HEK293 (cell line): ENCODE data around the gene R3HDML.

Experiments used
- CTCF ChIA-PET: fragments of 350-600 bp; formaldehyde crosslinking; extraction: SDS; loops from one replicate; lab custom pipeline; 2021; ENCODE audit warnings: antibody characterized with exemption; lab: Yijun Ruan, JAX
- POLR2A ChIA-PET: fragments of 300-600 bp; formaldehyde crosslinking; extraction: SDS; loops from one replicate; lab custom pipeline; 2020; ENCODE audit warnings: antibody characterized with exemption, inconsistent platforms; lab: Yijun Ruan, JAX
- H3K27ac ChIP-seq: fragments of 200-500 bp; sonication (Bioruptor generic); 2 replicates; pipeline ENCODE4 v1.5.1; 2014; ENCODE audit warnings: low read depth, low read length, control low read depth, inconsistent platforms; ENCODE audit errors: extremely low read depth
- H3K36me3 ChIP-seq, 2 experiments: fragments of 200-500 bp in 1 of 2; sonication (Bioruptor generic) in 1 of 2; 1 replicate in 1 of 2; 2 replicates in 1 of 2; pipeline ENCODE4 v1.5.1; 2014 to 2017; ENCODE audit warnings: inconsistent platforms in 2 of 2, low read length in 2 of 2; ENCODE audit not compliant: control insufficient read depth in 2 of 2, insufficient read depth in 1 of 2
- H3K4me1 ChIP-seq: fragments of 200-500 bp; sonication (Bioruptor generic); 2 replicates; pipeline ENCODE4 v1.5.1; 2014; ENCODE audit warnings: mild to moderate bottlenecking, low read length, inconsistent platforms; ENCODE audit not compliant: control insufficient read depth, insufficient read depth
- H3K4me3 ChIP-seq: 2 replicates; pipeline ENCODE4 v1.5.1; 2011; ENCODE audit warnings: low read depth, mild to moderate bottlenecking, control low read depth, low read length, moderate library complexity
- H3K9me3 ChIP-seq: fragments of 200-500 bp; sonication (Bioruptor generic); 2 replicates; pipeline ENCODE4 v1.5.1; 2014; ENCODE audit warnings: low read depth, low read length, inconsistent platforms; ENCODE audit not compliant: control insufficient read depth, insufficient read depth
- EGR2 ChIP-seq: fragments of 450-650 bp; formaldehyde crosslinking; IDR thresholded peaks from 2 replicates; pipeline ENCODE4 v1.5.1; 2016; ENCODE audit warnings: low read depth, missing biosample characterization, missing genetic modification characterization
- HOXD13 ChIP-seq: sonication (generic); formaldehyde crosslinking; IDR thresholded peaks from 2 replicates; pipeline ENCODE4 v1.8.0; 2022; ENCODE audit warnings: missing genetic modification reagents, borderline replicate concordance
- KLF8 ChIP-seq: fragments of 450-650 bp; formaldehyde crosslinking; IDR thresholded peaks from 2 replicates; pipeline ENCODE4 v1.5.1; 2016; ENCODE audit warnings: missing biosample characterization, missing genetic modification characterization
- RBAK ChIP-seq: fragments of 450-650 bp; formaldehyde crosslinking; IDR thresholded peaks from 2 replicates; pipeline ENCODE4 v1.5.1; 2016; ENCODE audit warnings: missing biosample characterization, missing genetic modification characterization
- SP7 ChIP-seq: fragments of 450-650 bp; formaldehyde crosslinking; IDR thresholded peaks from 2 replicates; pipeline ENCODE4 v1.5.1; 2016; ENCODE audit warnings: missing biosample characterization, missing genetic modification characterization
- ZEB2 ChIP-seq: fragments of 450-650 bp; formaldehyde crosslinking; IDR thresholded peaks from 2 replicates; pipeline ENCODE4 v1.5.1; 2016; ENCODE audit warnings: missing biosample characterization, missing genetic modification characterization
- ZFP69B ChIP-seq: fragments of 450-650 bp; formaldehyde crosslinking; IDR thresholded peaks from 2 replicates; pipeline ENCODE4 v1.5.1; 2016; ENCODE audit warnings: missing biosample characterization, missing genetic modification characterization
- ZNF174 ChIP-seq: fragments of 450-650 bp; formaldehyde crosslinking; IDR thresholded peaks from 2 replicates; pipeline ENCODE4 v1.5.0; 2017; ENCODE audit warnings: missing biosample characterization, mild to moderate bottlenecking, missing genetic modification characterization
- ZNF184 ChIP-seq: fragments of 450-650 bp; IDR thresholded peaks from 2 replicates; pipeline ENCODE4 v1.5.1; 2018; ENCODE audit warnings: missing biosample characterization, mild to moderate bottlenecking, missing genetic modification characterization
- ZNF24 ChIP-seq: fragments of 450-650 bp; formaldehyde crosslinking; IDR thresholded peaks from 2 replicates; pipeline ENCODE4 v1.5.1; 2016; ENCODE audit warnings: missing biosample characterization, missing genetic modification characterization
- ZNF266 ChIP-seq: fragments of 450-650 bp; formaldehyde crosslinking; IDR thresholded peaks from 2 replicates; pipeline ENCODE4 v1.5.1; 2016; ENCODE audit warnings: missing biosample characterization, missing genetic modification characterization, low read depth
- ZNF335 ChIP-seq: fragments of 450-650 bp; formaldehyde crosslinking; conservative IDR thresholded peaks from 2 replicates; pipeline ENCODE4 v1.5.1; 2016; ENCODE audit warnings: missing biosample characterization, missing genetic modification characterization
- ZNF416 ChIP-seq: fragments of 450-650 bp; formaldehyde crosslinking; IDR thresholded peaks from 2 replicates; pipeline ENCODE4 v1.5.1; 2016; ENCODE audit warnings: missing biosample characterization, missing genetic modification characterization
- ZNF426 ChIP-seq: fragments of 450-650 bp; formaldehyde crosslinking; IDR thresholded peaks from 2 replicates; pipeline ENCODE4 v1.5.1; 2017; ENCODE audit warnings: missing biosample characterization, missing genetic modification characterization, mild to moderate bottlenecking, inconsistent platforms, moderate library complexity
- ZNF501 ChIP-seq: fragments of 450-650 bp; formaldehyde crosslinking; IDR thresholded peaks from 2 replicates; pipeline ENCODE4 v1.5.1; 2016; ENCODE audit warnings: missing biosample characterization, missing genetic modification characterization
- ZNF600 ChIP-seq: fragments of 450-650 bp; formaldehyde crosslinking; IDR thresholded peaks from 2 replicates; pipeline ENCODE4 v1.5.1; 2016; ENCODE audit warnings: missing biosample characterization, missing genetic modification characterization
- ZNF791 ChIP-seq: fragments of 450-650 bp; formaldehyde crosslinking; IDR thresholded peaks from 2 replicates; pipeline ENCODE4 v1.5.1; 2016; ENCODE audit warnings: missing biosample characterization, missing genetic modification characterization
- TF ChIP-seq, protein P1 (sequence below): fragments of 450-650 bp; formaldehyde crosslinking; IDR thresholded peaks from 2 replicates; pipeline ENCODE4 v1.5.1; 2016; ENCODE audit warnings: missing biosample characterization, missing genetic modification characterization
- TF ChIP-seq, protein P2 (sequence below): sonication (generic); formaldehyde crosslinking; IDR thresholded peaks from 2 replicates; pipeline ENCODE4 v1.8.1; 2022; ENCODE audit warnings: mild to moderate bottlenecking, moderate library complexity, missing genetic modification reagents
- TF ChIP-seq, protein P3 (sequence below): fragments of 450-650 bp; formaldehyde crosslinking; IDR thresholded peaks from 2 replicates; pipeline ENCODE4 v1.5.1; 2016; ENCODE audit warnings: missing biosample characterization, missing genetic modification characterization
- TF ChIP-seq, protein P4 (sequence below): fragments of 450-650 bp; formaldehyde crosslinking; IDR thresholded peaks from 2 replicates; pipeline ENCODE4 v1.5.1; 2016; ENCODE audit warnings: missing biosample characterization, missing genetic modification characterization
- TF ChIP-seq, protein P5 (sequence below): fragments of 450-650 bp; formaldehyde crosslinking; IDR thresholded peaks from 2 replicates; pipeline ENCODE4; 2016; ENCODE audit warnings: missing biosample characterization, missing genetic modification characterization
- TF ChIP-seq, protein P6 (sequence below): fragments of 450-650 bp; formaldehyde crosslinking; IDR thresholded peaks from 2 replicates; pipeline ENCODE4 v1.5.1; 2016; ENCODE audit warnings: missing biosample characterization, missing genetic modification characterization, low read depth

The R3HDML gene

DNA sequence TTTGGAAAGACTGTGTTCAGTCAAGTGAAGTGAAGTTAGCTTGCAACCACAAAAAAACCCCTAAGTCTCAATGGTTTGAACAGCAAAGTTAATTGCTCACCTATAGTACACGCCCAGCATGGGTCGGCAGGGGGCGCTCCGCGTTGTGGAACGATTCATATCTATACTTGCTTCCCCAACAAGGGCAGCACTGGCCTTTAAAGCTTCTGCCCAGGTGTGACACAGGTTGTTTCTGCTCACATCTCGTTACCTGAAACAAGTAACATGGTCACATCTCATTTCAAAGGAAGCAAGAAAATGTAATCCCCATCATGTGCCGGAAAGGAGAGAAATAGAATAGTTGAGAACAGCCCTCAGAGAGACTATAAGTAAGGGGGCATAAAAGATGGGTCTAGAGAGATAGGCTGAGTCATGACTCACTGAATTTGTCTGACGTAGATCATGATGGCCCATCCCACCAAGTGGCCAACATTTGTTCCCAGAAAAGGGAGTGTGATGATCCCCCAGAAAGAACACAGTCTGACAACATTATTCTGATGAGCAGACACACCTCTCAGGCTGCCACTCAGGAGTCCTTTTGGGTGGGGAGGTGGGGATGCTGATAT, 47.7 kb downstream of the R3HDML start:
- POLR2A ChIA-PET = interaction anchor here (0.6 to 0.7 kb wide), 2 partner anchors 226 to 343 kb away, joined by 3 read pairs; no protein-coding TSS in a partner anchor
- no peaks in the 10 kb centered on the region for H3K9me3 ChIP-seq
- no peak overlapping the region for H3K4me3 ChIP-seq
- H3K27ac ChIP-seq = no peak overlapping the region
- no peaks in the 10 kb centered on the region for H3K36me3 ChIP-seq
- CTCF ChIA-PET = interaction anchor here (0.6 to 8.4 kb wide), 46 partner anchors 9 to 1984 kb away, joined by 3 to 168 read pairs (median 4); partner anchors contain the start of genes FITM2, GDAP1L1 and TTPAL
- no peaks in the 10 kb centered on the region for H3K4me1 ChIP-seq
- no peak for TF ChIP-seq ZNF416 (tag by site-specific recombination)
- TF ChIP-seq, protein P1, sequence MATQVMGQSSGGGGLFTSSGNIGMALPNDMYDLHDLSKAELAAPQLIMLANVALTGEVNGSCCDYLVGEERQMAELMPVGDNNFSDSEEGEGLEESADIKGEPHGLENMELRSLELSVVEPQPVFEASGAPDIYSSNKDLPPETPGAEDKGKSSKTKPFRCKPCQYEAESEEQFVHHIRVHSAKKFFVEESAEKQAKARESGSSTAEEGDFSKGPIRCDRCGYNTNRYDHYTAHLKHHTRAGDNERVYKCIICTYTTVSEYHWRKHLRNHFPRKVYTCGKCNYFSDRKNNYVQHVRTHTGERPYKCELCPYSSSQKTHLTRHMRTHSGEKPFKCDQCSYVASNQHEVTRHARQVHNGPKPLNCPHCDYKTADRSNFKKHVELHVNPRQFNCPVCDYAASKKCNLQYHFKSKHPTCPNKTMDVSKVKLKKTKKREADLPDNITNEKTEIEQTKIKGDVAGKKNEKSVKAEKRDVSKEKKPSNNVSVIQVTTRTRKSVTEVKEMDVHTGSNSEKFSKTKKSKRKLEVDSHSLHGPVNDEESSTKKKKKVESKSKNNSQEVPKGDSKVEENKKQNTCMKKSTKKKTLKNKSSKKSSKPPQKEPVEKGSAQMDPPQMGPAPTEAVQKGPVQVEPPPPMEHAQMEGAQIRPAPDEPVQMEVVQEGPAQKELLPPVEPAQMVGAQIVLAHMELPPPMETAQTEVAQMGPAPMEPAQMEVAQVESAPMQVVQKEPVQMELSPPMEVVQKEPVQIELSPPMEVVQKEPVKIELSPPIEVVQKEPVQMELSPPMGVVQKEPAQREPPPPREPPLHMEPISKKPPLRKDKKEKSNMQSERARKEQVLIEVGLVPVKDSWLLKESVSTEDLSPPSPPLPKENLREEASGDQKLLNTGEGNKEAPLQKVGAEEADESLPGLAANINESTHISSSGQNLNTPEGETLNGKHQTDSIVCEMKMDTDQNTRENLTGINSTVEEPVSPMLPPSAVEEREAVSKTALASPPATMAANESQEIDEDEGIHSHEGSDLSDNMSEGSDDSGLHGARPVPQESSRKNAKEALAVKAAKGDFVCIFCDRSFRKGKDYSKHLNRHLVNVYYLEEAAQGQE = no peak
- no peak for TF ChIP-seq ZNF24 (tag by site-specific recombination)
- no peak for TF ChIP-seq ZNF501 (tag by site-specific recombination)
- TF ChIP-seq ZNF184 = no peak
- TF ChIP-seq ZNF174 = no peak
- TF ChIP-seq RBAK (tag by site-specific recombination) = no peak
- no peak for TF ChIP-seq HOXD13 (CRISPR knock-in tag)
- TF ChIP-seq, protein P2, sequence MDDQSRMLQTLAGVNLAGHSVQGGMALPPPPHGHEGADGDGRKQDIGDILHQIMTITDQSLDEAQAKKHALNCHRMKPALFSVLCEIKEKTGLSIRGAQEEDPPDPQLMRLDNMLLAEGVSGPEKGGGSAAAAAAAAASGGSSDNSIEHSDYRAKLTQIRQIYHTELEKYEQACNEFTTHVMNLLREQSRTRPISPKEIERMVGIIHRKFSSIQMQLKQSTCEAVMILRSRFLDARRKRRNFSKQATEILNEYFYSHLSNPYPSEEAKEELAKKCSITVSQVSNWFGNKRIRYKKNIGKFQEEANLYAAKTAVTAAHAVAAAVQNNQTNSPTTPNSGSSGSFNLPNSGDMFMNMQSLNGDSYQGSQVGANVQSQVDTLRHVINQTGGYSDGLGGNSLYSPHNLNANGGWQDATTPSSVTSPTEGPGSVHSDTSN (CRISPR knock-in tag) = no peak
- no peak for TF ChIP-seq ZNF426 (tag by site-specific recombination)
- no peak for TF ChIP-seq EGR2
- TF ChIP-seq ZEB2 (tag by site-specific recombination) = peak; percentile 75
- TF ChIP-seq, protein P3, sequence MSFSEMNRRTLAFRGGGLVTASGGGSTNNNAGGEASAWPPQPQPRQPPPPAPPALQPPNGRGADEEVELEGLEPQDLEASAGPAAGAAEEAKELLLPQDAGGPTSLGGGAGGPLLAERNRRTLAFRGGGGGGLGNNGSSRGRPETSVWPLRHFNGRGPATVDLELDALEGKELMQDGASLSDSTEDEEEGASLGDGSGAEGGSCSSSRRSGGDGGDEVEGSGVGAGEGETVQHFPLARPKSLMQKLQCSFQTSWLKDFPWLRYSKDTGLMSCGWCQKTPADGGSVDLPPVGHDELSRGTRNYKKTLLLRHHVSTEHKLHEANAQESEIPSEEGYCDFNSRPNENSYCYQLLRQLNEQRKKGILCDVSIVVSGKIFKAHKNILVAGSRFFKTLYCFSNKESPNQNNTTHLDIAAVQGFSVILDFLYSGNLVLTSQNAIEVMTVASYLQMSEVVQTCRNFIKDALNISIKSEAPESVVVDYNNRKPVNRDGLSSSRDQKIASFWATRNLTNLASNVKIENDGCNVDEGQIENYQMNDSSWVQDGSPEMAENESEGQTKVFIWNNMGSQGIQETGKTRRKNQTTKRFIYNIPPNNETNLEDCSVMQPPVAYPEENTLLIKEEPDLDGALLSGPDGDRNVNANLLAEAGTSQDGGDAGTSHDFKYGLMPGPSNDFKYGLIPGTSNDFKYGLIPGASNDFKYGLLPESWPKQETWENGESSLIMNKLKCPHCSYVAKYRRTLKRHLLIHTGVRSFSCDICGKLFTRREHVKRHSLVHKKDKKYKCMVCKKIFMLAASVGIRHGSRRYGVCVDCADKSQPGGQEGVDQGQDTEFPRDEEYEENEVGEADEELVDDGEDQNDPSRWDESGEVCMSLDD = no peak
- peak; percentile 57; the same call in 1 of the 2 replicates for TF ChIP-seq ZNF600
- no peak for TF ChIP-seq ZNF266 (tag by site-specific recombination)
- TF ChIP-seq SP7 (tag by site-specific recombination) = peak; percentile 16; the same call in 1 of the 2 replicates
- TF ChIP-seq KLF8 = peak; percentile 34; the same call in 1 of the 2 replicates
- TF ChIP-seq ZFP69B (tag by site-specific recombination) = no peak
- TF ChIP-seq, protein P4, sequence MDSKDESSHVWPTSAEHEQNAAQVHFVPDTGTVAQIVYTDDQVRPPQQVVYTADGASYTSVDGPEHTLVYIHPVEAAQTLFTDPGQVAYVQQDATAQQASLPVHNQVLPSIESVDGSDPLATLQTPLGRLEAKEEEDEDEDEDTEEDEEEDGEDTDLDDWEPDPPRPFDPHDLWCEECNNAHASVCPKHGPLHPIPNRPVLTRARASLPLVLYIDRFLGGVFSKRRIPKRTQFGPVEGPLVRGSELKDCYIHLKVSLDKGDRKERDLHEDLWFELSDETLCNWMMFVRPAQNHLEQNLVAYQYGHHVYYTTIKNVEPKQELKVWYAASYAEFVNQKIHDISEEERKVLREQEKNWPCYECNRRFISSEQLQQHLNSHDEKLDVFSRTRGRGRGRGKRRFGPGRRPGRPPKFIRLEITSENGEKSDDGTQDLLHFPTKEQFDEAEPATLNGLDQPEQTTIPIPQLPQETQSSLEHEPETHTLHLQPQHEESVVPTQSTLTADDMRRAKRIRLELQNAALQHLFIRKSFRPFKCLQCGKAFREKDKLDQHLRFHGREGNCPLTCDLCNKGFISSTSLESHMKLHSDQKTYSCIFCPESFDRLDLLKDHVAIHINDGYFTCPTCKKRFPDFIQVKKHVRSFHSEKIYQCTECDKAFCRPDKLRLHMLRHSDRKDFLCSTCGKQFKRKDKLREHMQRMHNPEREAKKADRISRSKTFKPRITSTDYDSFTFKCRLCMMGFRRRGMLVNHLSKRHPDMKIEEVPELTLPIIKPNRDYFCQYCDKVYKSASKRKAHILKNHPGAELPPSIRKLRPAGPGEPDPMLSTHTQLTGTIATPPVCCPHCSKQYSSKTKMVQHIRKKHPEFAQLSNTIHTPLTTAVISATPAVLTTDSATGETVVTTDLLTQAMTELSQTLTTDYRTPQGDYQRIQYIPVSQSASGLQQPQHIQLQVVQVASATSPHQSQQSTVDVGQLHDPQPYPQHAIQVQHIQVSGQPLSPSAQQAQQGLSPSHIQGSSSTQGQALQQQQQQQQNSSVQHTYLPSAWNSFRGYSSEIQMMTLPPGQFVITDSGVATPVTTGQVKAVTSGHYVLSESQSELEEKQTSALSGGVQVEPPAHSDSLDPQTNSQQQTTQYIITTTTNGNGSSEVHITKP = peak; percentile 41; the same call in 1 of the 2 replicates
- no peak for TF ChIP-seq ZNF791 (tag by site-specific recombination)
- TF ChIP-seq ZNF335 = no peak
- TF ChIP-seq, protein P5, sequence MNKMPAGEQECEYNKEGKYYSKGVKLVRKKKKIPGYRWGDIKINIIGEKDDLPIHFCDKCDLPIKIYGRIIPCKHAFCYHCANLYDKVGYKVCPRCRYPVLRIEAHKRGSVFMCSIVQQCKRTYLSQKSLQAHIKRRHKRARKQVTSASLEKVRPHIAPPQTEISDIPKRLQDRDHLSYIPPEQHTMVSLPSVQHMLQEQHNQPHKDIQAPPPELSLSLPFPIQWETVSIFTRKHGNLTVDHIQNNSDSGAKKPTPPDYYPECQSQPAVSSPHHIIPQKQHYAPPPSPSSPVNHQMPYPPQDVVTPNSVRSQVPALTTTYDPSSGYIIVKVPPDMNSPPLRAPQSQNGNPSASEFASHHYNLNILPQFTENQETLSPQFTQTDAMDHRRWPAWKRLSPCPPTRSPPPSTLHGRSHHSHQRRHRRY (tag by site-specific recombination) = no peak
- TF ChIP-seq, protein P6, sequence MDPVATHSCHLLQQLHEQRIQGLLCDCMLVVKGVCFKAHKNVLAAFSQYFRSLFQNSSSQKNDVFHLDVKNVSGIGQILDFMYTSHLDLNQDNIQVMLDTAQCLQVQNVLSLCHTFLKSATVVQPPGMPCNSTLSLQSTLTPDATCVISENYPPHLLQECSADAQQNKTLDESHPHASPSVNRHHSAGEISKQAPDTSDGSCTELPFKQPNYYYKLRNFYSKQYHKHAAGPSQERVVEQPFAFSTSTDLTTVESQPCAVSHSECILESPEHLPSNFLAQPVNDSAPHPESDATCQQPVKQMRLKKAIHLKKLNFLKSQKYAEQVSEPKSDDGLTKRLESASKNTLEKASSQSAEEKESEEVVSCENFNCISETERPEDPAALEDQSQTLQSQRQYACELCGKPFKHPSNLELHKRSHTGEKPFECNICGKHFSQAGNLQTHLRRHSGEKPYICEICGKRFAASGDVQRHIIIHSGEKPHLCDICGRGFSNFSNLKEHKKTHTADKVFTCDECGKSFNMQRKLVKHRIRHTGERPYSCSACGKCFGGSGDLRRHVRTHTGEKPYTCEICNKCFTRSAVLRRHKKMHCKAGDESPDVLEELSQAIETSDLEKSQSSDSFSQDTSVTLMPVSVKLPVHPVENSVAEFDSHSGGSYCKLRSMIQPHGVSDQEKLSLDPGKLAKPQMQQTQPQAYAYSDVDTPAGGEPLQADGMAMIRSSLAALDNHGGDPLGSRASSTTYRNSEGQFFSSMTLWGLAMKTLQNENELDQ (tag by site-specific recombination) = no peak
